Natural killer cell treated with Interleukin-12 subunit alpha and Interleukin-12 subunit beta and Interleukin-15 and Interleukin-18, amount 100 ng/mL, for 72 hours (primary cell): ENCODE results near the gene SCRT2. TPM values are rescaled to one million over a fixed set of nuclear protein-coding genes. Genes with fewer than 3 reads are reported as not detected.

Experiments
- ATAC-seq, 2 donors: fragments of 150-1000 bp; cut with Tn5 transposase in 1 of 2; sonication (Bioruptor Pico), chemical (Tn5 transposase) in 1 of 2; 2 replicates each; pipeline ENCODE4 v1.10.0; 2021
- DNase-seq: peaks from one replicate; pipeline ENCODE4 v3.0.0; 2022; ENCODE audit warnings: low spot score
- H3K27ac Mint-ChIP-seq, 2 donors: 1 replicate in 1 of 2; 2 replicates in 1 of 2; pipeline ENCODE4 v1.8.0; 2022; ENCODE audit warnings: mixed read lengths in 2 of 2, mild to moderate bottlenecking in 1 of 2, moderate library complexity in 1 of 2
- H3K27me3 Mint-ChIP-seq, 2 donors: 1 replicate in 1 of 2; 2 replicates in 1 of 2; pipeline ENCODE4 v1.8.0; 2022; ENCODE audit warnings: mixed read lengths in 2 of 2
- H3K36me3 Mint-ChIP-seq: one replicate; pipeline ENCODE4 v1.8.0; 2022; ENCODE audit warnings: mixed read lengths
- H3K4me1 Mint-ChIP-seq, 2 donors: 1 replicate in 1 of 2; 2 replicates in 1 of 2; pipeline ENCODE4 v1.8.0; 2022; ENCODE audit warnings: low read depth in 2 of 2, mixed read lengths in 2 of 2, mild to moderate bottlenecking in 1 of 2
- H3K4me3 Mint-ChIP-seq: one replicate; pipeline ENCODE4 v1.8.0; 2022; ENCODE audit warnings: mixed read lengths
- H3K9me3 Mint-ChIP-seq: 2 replicates; pipeline ENCODE4 v1.8.0; 2022; ENCODE audit warnings: mixed read lengths
- total RNA-seq, 2 donors: library from RNA; stranded (reverse); gene quantifications; one replicate each; pipeline ENCODE4 v1.2.3, GENCODE V29; 2022

The SCRT2 gene
- total RNA-seq, 2 donors from 2014 or later = not detected

GRCh38 chr20:673603-674001 lies 2.0 kb downstream of the SCRT2 start:
- Mint-ChIP-seq H3K9me3 (peaks cover 3% of the 10 kb centered on the region), H3K4me1 (peaks cover 6 to 12% of the 10 kb centered on the region in 2 donors), H3K27ac (no peak overlapping the region), H3K4me3 (no peak overlapping the region), H3K27me3 (peaks cover 37 to 43% of the 10 kb centered on the region in 2 donors), H3K36me3 (no peaks in the 10 kb centered on the region)
- no peak for ATAC-seq
- DNase-seq = no peak

GRCh38 chr20:672963-673602 lies 2.5 kb downstream of the SCRT2 start:
- ATAC-seq (no peak), DNase-seq (no peak)
- no peak overlapping the region for H3K27ac Mint-ChIP-seq
- H3K36me3 Mint-ChIP-seq = no peaks in the 10 kb centered on the region
- H3K27me3 Mint-ChIP-seq = peaks cover 33 to 38% of the 10 kb centered on the region in 2 donors
- H3K4me3 Mint-ChIP-seq = no peak overlapping the region
- H3K4me1 Mint-ChIP-seq = peaks cover 6 to 12% of the 10 kb centered on the region in 2 donors
- peaks cover 3% of the 10 kb centered on the region for H3K9me3 Mint-ChIP-seq

GRCh38 chr20:671252-672030 lies 4.2 kb downstream of the SCRT2 start:
- H3K9me3 Mint-ChIP-seq = peaks cover 3% of the 10 kb centered on the region

GRCh38 chr20:669573-669972 lies 6.0 kb downstream of the SCRT2 start:
- Mint-ChIP-seq H3K27me3 (peaks cover 34 to 43% of the 10 kb centered on the region in 2 donors), H3K9me3 (no peaks in the 10 kb centered on the region), H3K4me1 (peaks cover 0 to 7% of the 10 kb centered on the region in 2 donors), H3K4me3 (no peak overlapping the region), H3K27ac (no peak overlapping the region), H3K36me3 (no peaks in the 10 kb centered on the region)
- ATAC-seq (no peak), DNase-seq (no peak)

More at GRCh38 chr20:671252-672030, 4.2 kb downstream of the SCRT2 start:
- ATAC-seq (no peak), DNase-seq (no peak)
- Mint-ChIP-seq H3K4me3 (no peak overlapping the region), H3K27me3 (peaks cover 32 to 45% of the 10 kb centered on the region in 2 donors), H3K27ac (no peak overlapping the region), H3K4me1 (peaks cover 6 to 12% of the 10 kb centered on the region in 2 donors), H3K36me3 (no peaks in the 10 kb centered on the region)

- H3K4me3 Mint-ChIP-seq = no peak overlapping the region
- H3K27me3 Mint-ChIP-seq = peaks cover 31 to 38% of the 10 kb centered on the region in 2 donors
- H3K27ac Mint-ChIP-seq = no peak overlapping the region
- no peaks in the 10 kb centered on the region for H3K36me3 Mint-ChIP-seq
- peaks cover 0 to 4% of the 10 kb centered on the region in 2 donors for H3K4me1 Mint-ChIP-seq
- DNase-seq = no peak
- no peak for ATAC-seq
- H3K9me3 Mint-ChIP-seq = no peaks in the 10 kb centered on the region
Measured at GRCh38 chr20:668638-669037, 7.0 kb downstream of the SCRT2 start.

GRCh38 chr20:668050-668449 lies 7.6 kb downstream of the SCRT2 start:
- Mint-ChIP-seq H3K9me3 (no peaks in the 10 kb centered on the region), H3K27ac (no peak overlapping the region), H3K4me1 (peaks cover 2 to 7% of the 10 kb centered on the region in 2 donors), H3K4me3 (no peak overlapping the region), H3K27me3 (peaks cover 31 to 43% of the 10 kb centered on the region in 2 donors), H3K36me3 (no peaks in the 10 kb centered on the region)
- no peak for ATAC-seq
- DNase-seq = no peak

GRCh38 chr20:667351-668034 lies 8.1 kb downstream of the SCRT2 start:
- Mint-ChIP-seq H3K27ac (no peak overlapping the region), H3K36me3 (no peaks in the 10 kb centered on the region), H3K4me3 (no peak overlapping the region), H3K27me3 (peaks cover 36 to 48% of the 10 kb centered on the region in 2 donors), H3K9me3 (no peaks in the 10 kb centered on the region), H3K4me1 (peaks cover 4 to 12% of the 10 kb centered on the region in 2 donors)
- peak; percentile 81 for DNase-seq
- no peak for ATAC-seq

GRCh38 chr20:666877-667276 lies 8.7 kb downstream of the SCRT2 start:
- H3K4me1 Mint-ChIP-seq = peaks cover 4 to 12% of the 10 kb centered on the region in 2 donors
- H3K36me3 Mint-ChIP-seq = no peaks in the 10 kb centered on the region
- no peak overlapping the region for H3K27ac Mint-ChIP-seq
- no peaks in the 10 kb centered on the region for H3K9me3 Mint-ChIP-seq
- ATAC-seq (no peak), DNase-seq (no peak)
- H3K4me3 Mint-ChIP-seq = no peak overlapping the region
- peaks cover 35 to 44% of the 10 kb centered on the region in 2 donors for H3K27me3 Mint-ChIP-seq

GRCh38 chr20:665276-665675 lies 10.3 kb downstream of the SCRT2 start:
- Mint-ChIP-seq H3K36me3 (no peaks in the 10 kb centered on the region), H3K27ac (no peak overlapping the region), H3K27me3 (peaks cover 36 to 44% of the 10 kb centered on the region in 2 donors), H3K9me3 (no peaks in the 10 kb centered on the region), H3K4me1 (peaks cover 10 to 11% of the 10 kb centered on the region in 2 donors), H3K4me3 (no peak overlapping the region)
- ATAC-seq (no peak), DNase-seq (no peak)

GRCh38 chr20:664576-664975 lies 11.0 kb downstream of the SCRT2 start:
- Mint-ChIP-seq H3K27me3 (peaks cover 36 to 44% of the 10 kb centered on the region in 2 donors), H3K27ac (no peak overlapping the region), H3K4me1 (peaks cover 10 to 11% of the 10 kb centered on the region in 2 donors), H3K9me3 (no peaks in the 10 kb centered on the region), H3K4me3 (no peak overlapping the region), H3K36me3 (no peaks in the 10 kb centered on the region)
- DNase-seq = no peak
- ATAC-seq = no peak

- no peaks in the 10 kb centered on the region for H3K36me3 Mint-ChIP-seq
- ATAC-seq (no peak), DNase-seq (no peak)
- H3K27me3 Mint-ChIP-seq = peaks cover 39 to 44% of the 10 kb centered on the region in 2 donors
- peaks cover 10 to 11% of the 10 kb centered on the region in 2 donors for H3K4me1 Mint-ChIP-seq
- H3K27ac Mint-ChIP-seq = no peak overlapping the region
- H3K4me3 Mint-ChIP-seq = no peak overlapping the region
- no peaks in the 10 kb centered on the region for H3K9me3 Mint-ChIP-seq
Measured at GRCh38 chr20:664151-664550, 11.5 kb downstream of the SCRT2 start.

GRCh38 chr20:663315-664090 lies 12.1 kb downstream of the SCRT2 start:
- Mint-ChIP-seq H3K36me3 (no peaks in the 10 kb centered on the region), H3K27me3 (peaks cover 43 to 50% of the 10 kb centered on the region in 2 donors), H3K4me3 (no peak overlapping the region), H3K9me3 (no peaks in the 10 kb centered on the region), H3K27ac (no peak overlapping the region), H3K4me1 (peaks cover 10 to 11% of the 10 kb centered on the region in 2 donors)
- peak in 1 of 2 donors; percentile 19 for ATAC-seq
- DNase-seq = no peak
